ENCODE results near the gene ZNF554.

- TF ChIP-seq CTCF (IDR thresholded peaks at IDR 0.05; ENCODE audit: poor library complexity) (no peak), EZH2 (IDR thresholded peaks at IDR 0.05; ENCODE audit: borderline replicate concordance) (no peak), EZH2phosphoT487 (IDR thresholded peaks at IDR 0.05; ENCODE audit: low read depth, severe bottlenecking, unreplicated experiment) (no peak)
Measured at GRCh38 chr19:2856457-2857050, 36.9 kb downstream of the ZNF554 start.

All from hepatocyte (in vitro differentiated cells).